Skeletal muscle cell (primary cell): ENCODE measurements around the gene TMEM222.

Experiments
- DNase-seq: peaks from one replicate; pipeline ENCODE4 v3.0.0-alpha.2; 2010; ENCODE audit warnings: low read depth
- H3K4me3 ChIP-seq: 2 replicates; pipeline ENCODE4 v1.5.1; 2011; ENCODE audit warnings: low read depth, mild to moderate bottlenecking, control low read depth, low read length, moderate library complexity

TMEM222 gene

DNA sequence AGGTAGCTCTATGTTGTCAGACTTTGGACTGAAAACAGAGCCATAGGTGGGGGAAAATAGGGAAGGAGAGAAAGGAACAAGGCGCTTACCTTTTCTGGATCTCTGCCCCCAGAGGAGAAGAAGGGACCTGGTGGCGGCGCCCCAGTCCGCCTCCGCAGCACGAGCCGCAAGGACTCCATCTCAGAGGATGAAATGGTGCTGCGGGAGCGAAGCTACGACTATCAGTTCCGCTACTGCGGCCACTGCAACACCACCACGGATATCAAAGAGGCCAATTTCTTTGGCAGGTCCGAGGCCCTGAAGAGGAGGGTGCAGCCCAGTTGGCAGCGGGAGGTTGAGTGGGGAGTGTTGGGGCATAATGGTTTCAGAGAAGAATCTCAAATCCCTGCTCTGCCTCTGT lies 18.5 kb upstream of the TMEM222 start:
- H3K4me3 ChIP-seq = no peak overlapping the region
- DNase-seq = no peak

- no peak overlapping the region for H3K4me3 ChIP-seq
- DNase-seq = no peak
Observed at GRCh38 chr1:27306071-27306470, 15.9 kb upstream of the TMEM222 start.

- H3K4me3 ChIP-seq = no peak overlapping the region
- DNase-seq = no peak
Observed at GRCh38 chr1:27306892-27307761, 14.8 kb upstream of the TMEM222 start.

DNA sequence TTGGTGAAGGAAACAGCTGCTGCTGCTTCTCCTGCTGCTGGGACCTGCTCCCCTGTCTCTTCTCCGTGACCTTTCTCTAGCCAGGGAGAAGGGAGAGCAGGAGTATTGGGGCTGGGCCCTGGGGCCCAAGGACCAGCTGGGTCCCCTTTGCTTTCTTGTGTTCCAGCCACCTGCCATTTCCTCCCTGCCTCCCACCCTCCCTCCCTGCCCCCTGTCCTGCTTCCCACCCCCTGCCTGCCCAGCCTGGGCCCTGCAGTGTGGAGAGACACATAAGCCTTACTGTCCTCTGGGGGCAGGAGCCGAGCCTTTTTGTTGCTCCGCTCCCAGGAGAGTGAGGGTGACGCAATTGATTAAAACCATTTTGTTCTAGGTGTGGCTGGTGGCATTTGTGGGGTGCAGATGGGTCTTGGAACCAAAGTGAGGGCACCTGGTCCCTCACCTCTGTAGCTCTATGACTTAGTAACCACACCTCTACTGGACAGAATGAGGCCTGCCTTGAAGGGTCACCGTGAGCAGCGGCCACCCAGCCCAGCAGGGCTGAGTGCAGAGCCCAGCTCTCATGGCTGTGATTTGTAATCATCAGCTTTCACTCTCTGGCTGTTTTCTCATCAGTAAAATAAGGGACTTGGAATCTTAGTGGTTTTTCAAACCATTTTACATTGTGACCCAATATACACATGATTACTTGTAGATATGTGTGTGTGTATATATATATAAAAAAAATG lies 13.9 kb upstream of the TMEM222 start:
- no peak overlapping the region for H3K4me3 ChIP-seq
- DNase-seq = no peak

DNA sequence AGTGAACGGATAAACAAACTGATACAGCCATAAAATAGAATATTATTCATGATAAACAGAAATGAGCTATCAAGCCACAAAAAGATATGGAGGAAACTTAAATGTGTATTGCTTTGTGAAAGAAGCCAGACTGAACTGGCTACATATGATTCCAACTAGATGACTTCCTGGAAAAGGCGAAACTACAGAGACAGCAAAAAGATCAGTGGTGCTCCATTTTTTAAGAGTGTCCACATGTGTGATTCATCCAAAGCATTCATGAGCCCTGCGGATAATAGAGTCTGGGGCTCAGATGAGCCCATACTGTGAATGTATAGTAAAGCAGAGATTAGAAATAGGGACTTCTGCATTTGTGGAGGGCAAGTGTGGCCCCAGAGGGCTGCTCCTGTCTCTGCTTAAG lies 7.8 kb upstream of the TMEM222 start:
- H3K4me3 ChIP-seq = no peak overlapping the region
- no peak for DNase-seq

DNA sequence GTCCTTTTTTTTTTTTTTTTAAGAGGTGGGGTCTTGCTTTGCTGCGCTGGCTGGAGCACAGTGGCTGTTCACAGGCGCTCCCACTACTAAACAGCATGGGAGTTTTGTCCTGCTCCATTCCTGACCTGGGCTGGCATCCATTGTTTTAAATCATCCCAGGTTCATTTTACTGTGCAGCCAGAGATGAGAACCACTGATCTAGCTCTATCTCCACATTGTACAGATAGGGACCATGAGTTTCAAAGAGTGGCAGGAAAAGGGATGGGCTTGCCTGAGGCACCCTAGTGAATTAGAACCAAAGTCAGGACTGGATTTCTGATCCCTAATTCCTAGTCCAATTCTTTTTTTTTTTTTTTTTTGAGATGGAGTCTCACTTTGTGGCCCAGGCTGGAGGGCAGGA lies 7.2 kb upstream of the TMEM222 start:
- no peak for DNase-seq
- no peak overlapping the region for H3K4me3 ChIP-seq

DNA sequence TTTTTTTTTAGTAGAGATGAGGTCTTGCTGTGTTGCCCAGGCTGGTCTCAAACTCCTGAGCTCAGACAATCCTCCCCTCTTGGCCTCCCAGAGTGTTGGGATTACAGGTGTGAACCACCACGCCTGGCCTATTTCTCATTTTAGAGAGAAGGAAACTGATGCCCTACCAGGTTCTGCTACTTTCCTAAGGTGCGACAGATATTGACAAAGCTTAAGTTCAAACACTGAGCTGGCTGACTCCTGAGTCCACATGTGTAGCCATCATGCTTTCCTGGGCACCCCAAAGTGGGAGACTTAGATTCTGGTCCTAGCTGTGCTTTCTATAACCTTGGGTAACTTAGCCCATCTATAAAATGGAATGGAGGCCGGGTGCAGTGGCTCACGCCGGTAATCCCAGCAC lies 5.1 kb upstream of the TMEM222 start:
- H3K4me3 ChIP-seq = no peak overlapping the region
- DNase-seq = no peak

- H3K4me3 ChIP-seq = no peak overlapping the region
- DNase-seq = no peak
Observed at GRCh38 chr1:27318136-27318535, 3.8 kb upstream of the TMEM222 start.

- no peak for DNase-seq
- H3K4me3 ChIP-seq = no peak overlapping the region
Observed at GRCh38 chr1:27318596-27318995, 3.4 kb upstream of the TMEM222 start.

DNA sequence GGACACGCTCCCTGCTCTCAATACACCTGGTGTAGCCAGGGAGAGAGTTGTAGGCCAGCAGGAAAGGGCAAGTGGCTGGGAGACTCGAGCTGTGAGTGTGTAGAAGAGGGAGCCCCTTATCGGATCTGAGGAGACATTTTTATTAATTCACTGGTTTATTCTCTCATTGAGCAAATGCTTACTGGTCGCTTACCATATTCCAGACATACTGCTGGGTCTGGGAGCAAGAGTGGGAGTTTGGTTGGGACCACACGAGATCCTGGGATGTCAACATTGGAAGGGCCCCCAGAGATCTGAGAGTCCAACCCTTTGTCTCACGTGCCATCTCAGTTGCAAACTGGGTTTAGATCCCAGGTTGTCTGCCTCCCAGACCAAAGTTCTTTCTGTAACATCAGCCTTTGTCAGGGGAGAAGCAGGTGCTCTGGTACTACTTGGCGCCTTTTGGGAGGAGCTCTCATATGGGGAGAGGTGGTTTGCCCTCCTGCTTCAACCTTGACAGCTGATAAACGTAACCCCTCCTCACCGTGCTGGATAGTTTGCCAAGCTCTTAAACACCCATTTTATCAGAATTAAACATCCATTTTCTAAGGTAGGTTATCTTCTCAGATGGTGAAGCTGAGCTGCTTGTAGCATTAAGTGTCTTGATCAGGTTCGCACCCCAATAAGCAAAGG lies 742 bp downstream of the TMEM222 start:
- DNase-seq = no peak
- peak overlapping the region; percentile 99 for H3K4me3 ChIP-seq

- DNase-seq = no peak
- no peak overlapping the region for H3K4me3 ChIP-seq
Observed at GRCh38 chr1:27325286-27325685, 3.3 kb downstream of the TMEM222 start.

DNA sequence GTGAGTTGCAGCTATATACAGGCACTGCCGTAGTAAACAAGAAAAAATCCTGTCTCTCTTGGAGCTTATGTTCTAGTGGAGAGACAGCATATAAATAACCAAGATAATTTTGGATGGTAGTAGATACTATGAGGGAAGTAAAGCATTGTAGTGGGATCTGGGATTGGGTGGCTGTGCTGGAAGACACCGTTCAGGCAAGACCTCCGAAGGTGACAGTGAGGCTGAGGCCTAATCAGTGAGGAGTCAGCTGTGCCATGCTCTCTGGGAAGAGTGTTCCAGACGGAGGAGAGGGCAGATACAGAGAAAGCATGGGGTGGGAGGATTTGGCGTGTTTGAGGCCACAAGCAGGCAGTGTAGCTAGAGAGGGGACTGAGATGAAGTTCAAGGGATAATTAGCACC lies 6.0 kb downstream of the TMEM222 start:
- H3K4me3 ChIP-seq = no peak overlapping the region
- DNase-seq = no peak

DNA sequence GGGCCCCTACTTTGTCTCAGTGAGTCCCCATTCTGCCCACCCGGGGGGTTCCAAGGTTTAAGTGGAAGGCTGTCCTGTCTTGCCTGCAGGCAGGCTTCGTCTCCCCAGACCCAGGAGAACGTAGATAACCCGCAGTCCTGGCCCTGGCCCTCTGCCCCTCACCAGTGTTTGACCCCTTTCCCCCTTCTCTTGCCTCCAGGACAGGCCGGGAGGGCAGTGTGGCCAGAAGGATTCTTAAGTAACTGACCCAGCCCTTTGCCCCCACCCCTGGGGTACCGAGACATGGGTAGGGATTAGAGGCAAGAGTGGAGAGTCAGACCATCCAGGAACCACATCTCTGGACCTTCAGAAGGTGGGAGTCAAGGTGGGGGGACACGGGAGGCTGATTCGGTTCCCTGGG lies 8.8 kb downstream of the TMEM222 start:
- no peak for DNase-seq
- H3K4me3 ChIP-seq = no peak overlapping the region

DNA sequence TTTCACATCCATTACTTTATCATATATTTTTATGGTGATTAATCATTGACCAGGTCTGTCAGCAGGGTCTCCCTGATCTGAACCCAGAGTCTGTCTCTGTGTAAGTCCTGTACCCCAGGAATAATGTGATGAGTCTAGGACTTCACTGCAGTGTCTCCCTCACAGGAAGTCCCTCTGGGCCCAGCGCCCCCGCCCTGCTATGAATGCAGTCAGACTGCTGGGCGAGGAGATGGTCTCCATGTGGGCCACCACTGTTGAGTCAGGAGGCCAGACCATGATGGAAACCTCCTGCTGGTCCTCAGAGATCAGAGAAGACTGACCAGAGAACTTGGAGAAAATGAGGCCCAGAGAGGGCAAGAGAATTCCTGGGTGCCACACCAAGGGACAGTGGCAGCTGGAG lies 9.5 kb downstream of the TMEM222 start:
- no peak overlapping the region for H3K4me3 ChIP-seq
- no peak for DNase-seq

GRCh38 chr1:27331922-27332321 lies 10.0 kb downstream of the TMEM222 start:
- DNase-seq = no peak
- no peak overlapping the region for H3K4me3 ChIP-seq

DNA sequence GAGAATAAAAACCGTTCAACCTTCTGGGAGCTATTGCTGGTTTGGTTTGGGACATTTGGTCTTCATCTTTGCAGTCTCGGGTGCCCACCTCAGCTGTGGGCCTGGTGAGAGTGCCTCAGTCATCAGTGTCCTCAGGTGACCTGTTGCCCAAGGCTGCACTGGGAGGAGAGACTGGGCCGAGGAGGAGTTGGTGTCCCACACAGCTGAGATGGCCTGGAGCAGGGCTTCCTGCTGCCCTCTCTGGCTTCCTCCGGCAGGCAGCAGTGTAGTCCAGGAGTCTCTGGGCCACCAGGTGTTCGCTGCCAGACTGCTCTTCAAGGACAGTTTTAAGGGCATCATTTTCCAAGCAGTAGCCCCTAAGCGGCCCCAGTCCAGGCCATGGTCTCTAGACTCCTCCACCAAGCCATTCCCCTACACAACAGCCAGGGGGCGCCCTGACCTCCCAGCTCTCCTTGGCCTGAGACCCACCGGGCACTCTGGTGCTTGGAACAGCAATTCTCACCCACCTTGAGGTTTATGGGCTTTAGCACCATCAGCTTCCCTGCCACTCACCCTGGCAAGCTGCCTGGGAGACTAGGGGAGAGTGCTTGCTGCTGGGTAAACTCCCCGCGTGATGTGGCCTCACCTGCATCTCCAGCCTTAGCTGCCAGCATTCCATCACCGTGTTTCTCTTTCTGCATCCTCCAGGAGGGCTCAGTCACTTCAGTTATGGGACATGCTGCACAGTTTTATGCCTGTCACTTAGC lies 10.7 kb downstream of the TMEM222 start:
- H3K4me3 ChIP-seq = no peak overlapping the region
- DNase-seq = no peak

DNA sequence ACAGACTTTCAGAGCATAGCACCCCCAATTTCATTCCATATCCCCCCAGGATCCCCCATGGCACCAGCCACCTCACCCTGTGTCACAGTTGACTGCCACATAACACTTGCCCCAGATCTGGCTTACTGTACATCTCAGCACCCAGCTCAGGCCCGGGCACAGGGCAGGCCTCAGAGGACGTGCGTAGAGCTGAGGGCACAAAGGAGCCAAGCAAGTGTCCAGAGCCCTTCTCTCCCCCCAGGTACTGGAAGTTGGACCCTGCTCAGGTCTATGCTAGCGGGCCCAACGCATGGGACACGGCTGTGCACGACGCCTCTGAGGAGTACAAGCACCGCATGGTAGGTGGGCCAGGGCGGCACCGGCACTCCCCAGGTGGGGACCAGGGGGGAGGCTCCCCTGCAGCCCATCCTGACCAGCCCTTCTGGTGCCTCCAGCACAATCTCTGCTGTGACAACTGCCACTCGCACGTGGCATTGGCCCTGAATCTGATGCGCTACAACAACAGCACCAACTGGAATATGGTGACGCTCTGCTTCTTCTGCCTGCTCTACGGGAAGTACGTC lies 11.8 kb downstream of the TMEM222 start:
- H3K4me3 ChIP-seq = no peak overlapping the region
- DNase-seq = no peak

GRCh38 chr1:27335506-27336422 lies 13.8 kb downstream of the TMEM222 start:
- DNase-seq = no peak
- H3K4me3 ChIP-seq = no peak overlapping the region
